ENCODE results near the gene IL1R2.
"Not testable (repeated sequence)": the region's sequence is repeated elsewhere in the genome, so short reads cannot be mapped to it uniquely, and the experiment has no call there.

Gene IL1R2

GRCh38 chr2:102063487-102063911, 71.7 kb downstream of the IL1R2 start:
- no peak for DNase-seq

GRCh38 chr2:102063941-102064678, 72.3 kb downstream of the IL1R2 start:
- peak; percentile 8 for DNase-seq

GRCh38 chr2:102064679-102065674, 73.2 kb downstream of the IL1R2 start:
- DNase-seq: no peak

- no peak for DNase-seq
Measured at GRCh38 chr2:102065675-102066252, 74.0 kb downstream of the IL1R2 start.

GRCh38 chr2:102066554-102066953, 74.8 kb downstream of the IL1R2 start:
- DNase-seq: no peak

- DNase-seq: not testable (repeated sequence)
Measured at GRCh38 chr2:102068126-102068525, 76.4 kb downstream of the IL1R2 start.

GRCh38 chr2:102069311-102069974, 77.7 kb downstream of the IL1R2 start:
- no peak for DNase-seq

- no peak for DNase-seq
Measured at GRCh38 chr2:102070058-102070642, 78.4 kb downstream of the IL1R2 start.

GRCh38 chr2:102072741-102073140, 81.0 kb downstream of the IL1R2 start:
- DNase-seq: no peak

- DNase-seq: no peak
Measured at GRCh38 chr2:102073168-102073724, 81.5 kb downstream of the IL1R2 start.

GRCh38 chr2:102074152-102074783, 82.5 kb downstream of the IL1R2 start:
- DNase-seq: no peak

GRCh38 chr2:102075479-102075878, 83.7 kb downstream of the IL1R2 start:
- no peak for DNase-seq

- no peak for DNase-seq
Measured at GRCh38 chr2:102076512-102076911, 84.8 kb downstream of the IL1R2 start.

Data from CD4-positive, alpha-beta T cell treated with Interleukin-6 for 4 hours (primary cell).